HepG2 (cell line): ENCODE data around the gene RPL6. TPM values are rescaled to one million over a fixed set of nuclear protein-coding genes. Genes with fewer than 3 reads are reported as not detected.

ENCODE experiments used
- ATF7-NPFF ChIP-seq: sonication (generic); formaldehyde crosslinking; IDR thresholded peaks from 2 replicates; pipeline ENCODE4 v1.8.1; 2023; ENCODE audit warnings: mild to moderate bottlenecking, low read depth, missing genetic modification reagents, moderate library complexity
- HDAC6 ChIP-seq: fragments of 200-600 bp; sonication (generic); IDR thresholded peaks from 2 replicates; pipeline ENCODE4 v1.7.0; 2017; ENCODE audit warnings: mild to moderate bottlenecking, antibody characterized with exemption, low read length, low read depth
- KLF16 ChIP-seq, 2 experiments: sonication (generic) in 1 of 2; formaldehyde crosslinking in 1 of 2; IDR thresholded peaks; 2 replicates each; pipeline versions ENCODE4 v1.6.1 to v1.8.0; 2016 to 2023; ENCODE audit warnings: missing genetic modification reagents in 2 of 2, missing compliant biosample characterization in 1 of 2
- MED8 ChIP-seq: sonication (generic); formaldehyde crosslinking; IDR thresholded peaks from 2 replicates; pipeline ENCODE4 v1.8.1; 2023; ENCODE audit warnings: mild to moderate bottlenecking, missing genetic modification reagents; ENCODE audit not compliant: insufficient replicate concordance
- MTF2 ChIP-seq: sonication (generic); formaldehyde crosslinking; IDR thresholded peaks from 2 replicates; pipeline ENCODE4 v1.5.0; 2020; ENCODE audit warnings: missing genetic modification reagents, borderline replicate concordance
- NFYC ChIP-seq: IDR thresholded peaks from 2 replicates; pipeline ENCODE4 v1.6.1; 2016; ENCODE audit warnings: missing genetic modification reagents, missing compliant biosample characterization
- NONO ChIP-seq, 2 experiments: fragments of 450-650 bp in 1 of 2; sonication (generic) in 1 of 2; formaldehyde crosslinking in 1 of 2; IDR thresholded peaks in 1 of 2; conservative IDR thresholded peaks in 1 of 2; 2 replicates each; pipeline versions ENCODE4 v1.6.1 to v1.8.0; 2017 to 2022; ENCODE audit warnings: mild to moderate bottlenecking in 1 of 2, missing genetic modification reagents in 1 of 2, moderate library complexity in 1 of 2
- NR2F2 ChIP-seq: IDR thresholded peaks from 2 replicates; pipeline ENCODE4 v1.6.1; 2012; ENCODE audit warnings: low read depth, inconsistent platforms, borderline replicate concordance
- REXO4 ChIP-seq: sonication (generic); formaldehyde crosslinking; IDR thresholded peaks from 2 replicates; pipeline ENCODE4 v1.8.0; 2022; ENCODE audit warnings: missing genetic modification reagents, mild to moderate bottlenecking, borderline replicate concordance
- SMAD9 ChIP-seq: sonication (generic); formaldehyde crosslinking; IDR thresholded peaks from 2 replicates; pipeline ENCODE4 v1.5.1; 2020; ENCODE audit warnings: mild to moderate bottlenecking, missing genetic modification reagents
- U2AF2 ChIP-seq: fragments of 200-400 bp; formaldehyde crosslinking; IDR thresholded peaks from 2 replicates; pipeline ENCODE4 v1.6.1; 2017; ENCODE audit warnings: low read depth, mild to moderate bottlenecking, low read length
- ZNF207 ChIP-seq: fragments of 450-650 bp; IDR thresholded peaks from 2 replicates; pipeline ENCODE4 v1.6.1; 2016; ENCODE audit warnings: antibody characterized with exemption, borderline replicate concordance
- ZNF331 ChIP-seq: sonication (generic); formaldehyde crosslinking; IDR thresholded peaks from 2 replicates; pipeline ENCODE4 v1.4.0; 2020; ENCODE audit warnings: missing genetic modification reagents
- ZNF501 ChIP-seq: sonication (generic); formaldehyde crosslinking; IDR thresholded peaks from 2 replicates; pipeline ENCODE4 v1.5.1; 2020; ENCODE audit warnings: mild to moderate bottlenecking, moderate library complexity, missing genetic modification reagents
- ZNF572 ChIP-seq: sonication (generic); formaldehyde crosslinking; IDR thresholded peaks from 2 replicates; pipeline ENCODE4 v1.5.1; 2020; ENCODE audit warnings: mild to moderate bottlenecking, missing genetic modification reagents
- polyA plus RNA-seq, 8 experiments: library from polyadenylated mRNA; depleted of rRNA in 3 of 8; stranded (reverse) in 7 of 8; unstranded in 1 of 8; fragments of >200 nt; fragmentation: Illumina TruSeq in 4 of 8; extraction: Trizol in 4 of 8; gene quantifications; 2 replicates each; pipeline versions ENCODE4 v1.2.1 to v1.2.3, GENCODE V29; 2011 to 2016; ENCODE audit warnings: low read depth in 4 of 8, missing spikeins in 1 of 8, mixed read lengths in 1 of 8; ENCODE audit not compliant: insufficient read depth in 1 of 8
- total RNA-seq, 5 experiments: library from RNA; depleted of rRNA; stranded (reverse); fragments of >200 nt; fragmentation: Illumina TruSeq; extraction: Trizol; gene quantifications; 2 replicates each; pipeline ENCODE4 v1.2.3, GENCODE V29; 2016; ENCODE audit warnings: low read depth in 1 of 5
- TF ChIP-seq, protein P1 (sequence below): IDR thresholded peaks from 2 replicates; pipeline ENCODE4 v1.6.1; 2016; ENCODE audit warnings: low read depth, borderline replicate concordance
- TF ChIP-seq, protein P2 (sequence below): sonication (generic); formaldehyde crosslinking; conservative IDR thresholded peaks from 2 replicates; pipeline ENCODE4 v1.4.0; 2020; ENCODE audit warnings: missing genetic modification reagents
- TF ChIP-seq, protein P3 (sequence below): sonication (generic); formaldehyde crosslinking; IDR thresholded peaks from 2 replicates; pipeline ENCODE4 v1.4.0; 2020; ENCODE audit warnings: missing genetic modification reagents, low read depth, mild to moderate bottlenecking, borderline replicate concordance
- TF ChIP-seq, protein P4 (sequence below): IDR thresholded peaks from 2 replicates; pipeline ENCODE4 v1.6.1; 2016; ENCODE audit warnings: low read depth, missing genetic modification reagents, missing compliant biosample characterization
- TF ChIP-seq, protein P5 (sequence below): sonication (generic); formaldehyde crosslinking; IDR thresholded peaks from 2 replicates; pipeline ENCODE4 v1.8.0; 2022; ENCODE audit warnings: mild to moderate bottlenecking, missing genetic modification reagents; ENCODE audit not compliant: insufficient replicate concordance

RPL6 gene
- total and polyA plus RNA-seq, 2 of the 13 experiments (the other 11 are each of a cell fraction or from before 2014, with no cell fraction given) = 1,551 to 1,719 TPM

DNA sequence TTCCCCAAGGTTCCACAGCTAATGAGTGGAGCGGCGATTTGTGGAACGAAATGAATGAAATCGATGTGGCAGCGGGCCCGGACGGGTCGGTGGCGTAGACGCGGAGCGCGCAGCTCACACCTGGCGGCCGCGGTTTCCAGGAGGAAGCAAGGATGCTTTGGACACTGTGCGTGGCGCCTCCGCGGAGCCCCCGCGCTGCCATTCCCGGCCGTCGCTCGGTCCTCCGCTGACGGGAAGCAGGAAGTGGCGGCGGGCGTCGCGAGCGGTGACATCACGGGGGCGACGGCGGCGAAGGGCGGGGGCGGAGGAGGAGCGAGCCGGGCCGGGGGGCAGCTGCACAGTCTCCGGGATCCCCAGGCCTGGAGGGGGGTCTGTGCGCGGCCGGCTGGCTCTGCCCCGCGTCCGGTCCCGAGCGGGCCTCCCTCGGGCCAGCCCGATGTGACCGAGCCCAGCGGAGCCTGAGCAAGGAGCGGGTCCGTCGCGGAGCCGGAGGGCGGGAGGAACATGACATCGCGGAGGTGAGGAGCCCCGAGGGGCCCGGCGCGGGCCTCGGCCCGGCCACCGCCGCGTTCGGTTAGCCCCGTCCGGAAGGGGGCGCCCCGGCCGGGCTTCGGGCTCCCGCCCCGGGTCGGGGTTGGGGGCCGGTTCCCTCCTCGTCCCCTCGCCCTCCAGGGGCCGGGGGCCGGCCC lies 9.3 kb upstream of the RPL6 start, which contains the start of gene PTPN11 (continued):
- TF ChIP-seq ZNF331 (CRISPR knock-in tag) = peak; percentile 73; the same call in 1 of the 2 replicates
- no peak for TF ChIP-seq ZNF572 (CRISPR knock-in tag)
- TF ChIP-seq NR2F2 = no peak
- TF ChIP-seq SMAD9 (CRISPR knock-in tag) = no peak
- peak in 1 of 2 experiments; percentile 64; a peak in 1 of 4 replicates for TF ChIP-seq KLF16 (CRISPR knock-in tag; IDR thresholded peaks at IDR 0.05)
- TF ChIP-seq, protein P1, sequence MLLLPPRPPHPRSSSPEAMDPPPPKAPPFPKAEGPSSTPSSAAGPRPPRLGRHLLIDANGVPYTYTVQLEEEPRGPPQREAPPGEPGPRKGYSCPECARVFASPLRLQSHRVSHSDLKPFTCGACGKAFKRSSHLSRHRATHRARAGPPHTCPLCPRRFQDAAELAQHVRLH (CRISPR knock-in tag) = peak; percentile 73; the same call in 1 of the 2 replicates
- TF ChIP-seq U2AF2 = 0 out of 2 replicates have a peak, but pooled peaks have one; percentile 35
- peak; percentile 68; the same call in 1 of the 2 replicates for TF ChIP-seq MTF2 (CRISPR knock-in tag)
- peak; percentile 83 for TF ChIP-seq ZNF501 (CRISPR knock-in tag)
- TF ChIP-seq, protein P2, sequence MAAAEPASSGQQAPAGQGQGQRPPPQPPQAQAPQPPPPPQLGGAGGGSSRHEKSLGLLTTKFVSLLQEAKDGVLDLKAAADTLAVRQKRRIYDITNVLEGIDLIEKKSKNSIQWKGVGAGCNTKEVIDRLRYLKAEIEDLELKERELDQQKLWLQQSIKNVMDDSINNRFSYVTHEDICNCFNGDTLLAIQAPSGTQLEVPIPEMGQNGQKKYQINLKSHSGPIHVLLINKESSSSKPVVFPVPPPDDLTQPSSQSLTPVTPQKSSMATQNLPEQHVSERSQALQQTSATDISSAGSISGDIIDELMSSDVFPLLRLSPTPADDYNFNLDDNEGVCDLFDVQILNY = no peak
- TF ChIP-seq HDAC6 = no peak
- peak; percentile 59 for TF ChIP-seq MED8
- TF ChIP-seq, protein P3, sequence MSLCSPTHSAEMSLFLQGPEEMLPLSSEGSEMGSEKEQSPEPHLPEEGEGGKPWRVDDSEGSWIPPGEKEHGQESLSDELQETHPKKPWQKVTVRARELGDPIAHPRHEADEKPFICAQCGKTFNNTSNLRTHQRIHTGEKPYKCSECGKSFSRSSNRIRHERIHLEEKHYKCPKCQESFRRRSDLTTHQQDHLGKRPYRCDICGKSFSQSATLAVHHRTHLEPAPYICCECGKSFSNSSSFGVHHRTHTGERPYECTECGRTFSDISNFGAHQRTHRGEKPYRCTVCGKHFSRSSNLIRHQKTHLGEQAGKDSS (CRISPR knock-in tag) = peak; percentile 87; the same call in 1 of the 2 replicates
- no peak for TF ChIP-seq ZNF207
- no peak for TF ChIP-seq NONO (IDR thresholded peaks at IDR 0.05)
- TF ChIP-seq NONO (CRISPR knock-in tag; conservative IDR thresholded peaks at IDR 0.05) = peak; percentile 76; the same call in 1 of the 2 replicates
- TF ChIP-seq ATF7-NPFF (CRISPR knock-in tag) = peak; percentile 74
- TF ChIP-seq REXO4 (CRISPR knock-in tag) = no peak
- TF ChIP-seq, protein P4, sequence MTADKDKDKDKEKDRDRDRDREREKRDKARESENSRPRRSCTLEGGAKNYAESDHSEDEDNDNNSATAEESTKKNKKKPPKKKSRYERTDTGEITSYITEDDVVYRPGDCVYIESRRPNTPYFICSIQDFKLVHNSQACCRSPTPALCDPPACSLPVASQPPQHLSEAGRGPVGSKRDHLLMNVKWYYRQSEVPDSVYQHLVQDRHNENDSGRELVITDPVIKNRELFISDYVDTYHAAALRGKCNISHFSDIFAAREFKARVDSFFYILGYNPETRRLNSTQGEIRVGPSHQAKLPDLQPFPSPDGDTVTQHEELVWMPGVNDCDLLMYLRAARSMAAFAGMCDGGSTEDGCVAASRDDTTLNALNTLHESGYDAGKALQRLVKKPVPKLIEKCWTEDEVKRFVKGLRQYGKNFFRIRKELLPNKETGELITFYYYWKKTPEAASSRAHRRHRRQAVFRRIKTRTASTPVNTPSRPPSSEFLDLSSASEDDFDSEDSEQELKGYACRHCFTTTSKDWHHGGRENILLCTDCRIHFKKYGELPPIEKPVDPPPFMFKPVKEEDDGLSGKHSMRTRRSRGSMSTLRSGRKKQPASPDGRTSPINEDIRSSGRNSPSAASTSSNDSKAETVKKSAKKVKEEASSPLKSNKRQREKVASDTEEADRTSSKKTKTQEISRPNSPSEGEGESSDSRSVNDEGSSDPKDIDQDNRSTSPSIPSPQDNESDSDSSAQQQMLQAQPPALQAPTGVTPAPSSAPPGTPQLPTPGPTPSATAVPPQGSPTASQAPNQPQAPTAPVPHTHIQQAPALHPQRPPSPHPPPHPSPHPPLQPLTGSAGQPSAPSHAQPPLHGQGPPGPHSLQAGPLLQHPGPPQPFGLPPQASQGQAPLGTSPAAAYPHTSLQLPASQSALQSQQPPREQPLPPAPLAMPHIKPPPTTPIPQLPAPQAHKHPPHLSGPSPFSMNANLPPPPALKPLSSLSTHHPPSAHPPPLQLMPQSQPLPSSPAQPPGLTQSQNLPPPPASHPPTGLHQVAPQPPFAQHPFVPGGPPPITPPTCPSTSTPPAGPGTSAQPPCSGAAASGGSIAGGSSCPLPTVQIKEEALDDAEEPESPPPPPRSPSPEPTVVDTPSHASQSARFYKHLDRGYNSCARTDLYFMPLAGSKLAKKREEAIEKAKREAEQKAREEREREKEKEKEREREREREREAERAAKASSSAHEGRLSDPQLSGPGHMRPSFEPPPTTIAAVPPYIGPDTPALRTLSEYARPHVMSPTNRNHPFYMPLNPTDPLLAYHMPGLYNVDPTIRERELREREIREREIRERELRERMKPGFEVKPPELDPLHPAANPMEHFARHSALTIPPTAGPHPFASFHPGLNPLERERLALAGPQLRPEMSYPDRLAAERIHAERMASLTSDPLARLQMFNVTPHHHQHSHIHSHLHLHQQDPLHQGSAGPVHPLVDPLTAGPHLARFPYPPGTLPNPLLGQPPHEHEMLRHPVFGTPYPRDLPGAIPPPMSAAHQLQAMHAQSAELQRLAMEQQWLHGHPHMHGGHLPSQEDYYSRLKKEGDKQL (CRISPR knock-in tag) = no peak
- no peak for TF ChIP-seq NFYC (CRISPR knock-in tag)
- TF ChIP-seq, protein P5, sequence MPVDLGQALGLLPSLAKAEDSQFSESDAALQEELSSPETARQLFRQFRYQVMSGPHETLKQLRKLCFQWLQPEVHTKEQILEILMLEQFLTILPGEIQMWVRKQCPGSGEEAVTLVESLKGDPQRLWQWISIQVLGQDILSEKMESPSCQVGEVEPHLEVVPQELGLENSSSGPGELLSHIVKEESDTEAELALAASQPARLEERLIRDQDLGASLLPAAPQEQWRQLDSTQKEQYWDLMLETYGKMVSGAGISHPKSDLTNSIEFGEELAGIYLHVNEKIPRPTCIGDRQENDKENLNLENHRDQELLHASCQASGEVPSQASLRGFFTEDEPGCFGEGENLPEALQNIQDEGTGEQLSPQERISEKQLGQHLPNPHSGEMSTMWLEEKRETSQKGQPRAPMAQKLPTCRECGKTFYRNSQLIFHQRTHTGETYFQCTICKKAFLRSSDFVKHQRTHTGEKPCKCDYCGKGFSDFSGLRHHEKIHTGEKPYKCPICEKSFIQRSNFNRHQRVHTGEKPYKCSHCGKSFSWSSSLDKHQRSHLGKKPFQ (CRISPR knock-in tag) = peak; percentile 54
